Metanephros (tissue), 1 donor: Measurements from ENCODE around the gene TTLL8. TPM values are rescaled to one million over a fixed set of nuclear protein-coding genes. Genes with fewer than 3 reads are reported as not detected.

Source experiments
- total RNA-seq: library from RNA; depleted of rRNA; stranded (reverse); fragments of >200 nt; gene quantifications from one replicate; pipeline ENCODE4 v1.2.3, GENCODE V29; 2014

The TTLL8 gene
- not detected for total RNA-seq

GRCh38 chr22:50058061-50058905 is at the start of gene TTLL8:
Gene TTLL8 (minus strand): TSS chr22:50058298.

GRCh38 chr22:50089682-50090411 is 31.7 kb upstream of the TTLL8 start, which contains the start of gene MOV10L1:
Gene MOV10L1 (plus strand): TSS chr22:50090006. CDS start chr22:50090089, 83 bp downstream.

GRCh38 chr22:50085211-50085972 is 27.3 kb upstream of the TTLL8 start, which contains the start of gene MLC1:
Gene MLC1 (minus strand): TSS chr22:50085426. CDS start chr22:50084902, 524 bp downstream.

GRCh38 chr22:50012211-50013181 is 45.6 kb downstream of the TTLL8 start, which contains the start of gene IL17REL:
Gene IL17REL (minus strand): TSS chr22:50012765. CDS start chr22:50012646, 119 bp downstream.

Other genes with a start within 250 kb of the TTLL8 start
- 43.8 TPM for gene BRD1, start 230.4 kb downstream of the TTLL8 start, total RNA-seq
- 12.5 TPM for gene ZBED4, start 204.5 kb downstream of the TTLL8 start, total RNA-seq
- 28.6 TPM for gene ALG12, start 139.9 kb downstream of the TTLL8 start, total RNA-seq
- 25.7 TPM for gene CRELD2, start 139.7 kb downstream of the TTLL8 start, total RNA-seq
- 60.5 TPM for gene PIM3, start 97.5 kb downstream of the TTLL8 start, total RNA-seq
- gene IL17REL, start 45.5 kb downstream of the TTLL8 start, total RNA-seq = not detected
- 3.0 TPM for gene MLC1, start 27.1 kb upstream of the TTLL8 start, total RNA-seq
- 0.99 TPM for gene MOV10L1, start 31.7 kb upstream of the TTLL8 start, total RNA-seq
- 0.82 TPM for gene PANX2, start 112.4 kb upstream of the TTLL8 start, total RNA-seq
- 23.7 TPM for gene TRABD, start 127.6 kb upstream of the TTLL8 start, total RNA-seq
- 33.6 TPM for gene SELENOO, start 142.7 kb upstream of the TTLL8 start, total RNA-seq
- gene TUBGCP6, start 186.7 kb upstream of the TTLL8 start, total RNA-seq = 55.9 TPM
- gene HDAC10, start 193.0 kb upstream of the TTLL8 start, total RNA-seq = 36.7 TPM
- gene MAPK12, start 203.4 kb upstream of the TTLL8 start, total RNA-seq = 19.1 TPM
- gene MAPK11, start 212.1 kb upstream of the TTLL8 start, total RNA-seq = 6.8 TPM
- gene PLXNB2, start 249.3 kb upstream of the TTLL8 start, total RNA-seq = 302 TPM